Kidney (tissue), 14 donors: ENCODE results near the gene HMGN5. TPM values are rescaled to one million over a fixed set of nuclear protein-coding genes. Genes with fewer than 3 reads are reported as not detected.

Source experiments
- DNase-seq, 5 donors: peaks; one replicate each; pipeline ENCODE4 v3.0.0-alpha.2; 2013 to 2020
- FAIRE-seq: peaks from 2 replicates; lab custom pipeline; 2012; peaks lifted over from hg19 to GRCh38; lab: Jason Lieb, UNC
- H3K27ac ChIP-seq, 2 donors: one replicate each; pipeline ENCODE4 v1.7.0; 2013; ENCODE audit warnings: low read depth in 2 of 2, low read length in 2 of 2, inconsistent platforms in 1 of 2
- H3K27me3 ChIP-seq: one replicate; pipeline ENCODE4 v1.7.1; 2013; ENCODE audit warnings: low read length, inconsistent platforms; ENCODE audit not compliant: control insufficient read depth, insufficient read depth
- H3K36me3 ChIP-seq, 3 donors: one replicate each; pipeline versions ENCODE4 v1.7.0 to v1.7.1; 2013; ENCODE audit warnings: low read length in 3 of 3, control low read depth in 1 of 3, inconsistent platforms in 1 of 3; ENCODE audit not compliant: insufficient read depth in 3 of 3, control insufficient read depth in 2 of 3
- H3K4me1 ChIP-seq, 3 donors: one replicate each; pipeline versions ENCODE4 v1.7.0 to v1.7.1; 2013; ENCODE audit warnings: low read length in 3 of 3, inconsistent platforms in 1 of 3, low read depth in 1 of 3; ENCODE audit not compliant: control insufficient read depth in 2 of 3, insufficient read depth in 2 of 3
- H3K4me3 ChIP-seq, 3 donors: one replicate each; pipeline versions ENCODE4 v1.7.0 to v1.8.1; 2013; ENCODE audit warnings: low read length in 3 of 3, control low read depth in 1 of 3, inconsistent platforms in 1 of 3
- H3K9ac ChIP-seq, 3 donors: one replicate each; pipeline versions ENCODE4 v1.7.0 to v1.7.1; 2013; ENCODE audit warnings: low read length in 3 of 3, control low read depth in 1 of 3, inconsistent platforms in 1 of 3
- H3K9me3 ChIP-seq, 3 donors: one replicate each; pipeline versions ENCODE4 v1.7.0 to v1.7.1; 2013; ENCODE audit warnings: low read length in 3 of 3, control low read depth in 1 of 3, inconsistent platforms in 1 of 3; ENCODE audit not compliant: control insufficient read depth in 2 of 3, insufficient read depth in 1 of 3
- intact Hi-C: fragments of 100-400 bp; cut with DNase I; formaldehyde crosslinking; loops from one replicate; pipeline ENCODE4 v1.11.1; 2022
- polyA plus RNA-seq: library from polyadenylated mRNA; stranded (reverse); fragments of 350-450 nt; fragmentation: Illumina TruSeq; extraction: RNeasy Lipid Tissue Mini Kit (QIAGEN cat#74804); gene quantifications from one replicate; pipeline ENCODE4 v1.2.3, GENCODE V29; 2014; ENCODE audit warnings: low read depth, low replicate concordance; ENCODE audit not compliant: insufficient read depth
- total RNA-seq: library from RNA; stranded (reverse); fragmentation: NEBNext Ultra II Directional; extraction: Animal tissue kit (Norgen Biotek cat#: 25700); gene quantifications from one replicate; pipeline ENCODE4 v1.2.1, GENCODE V29; 2021
- TF ChIP-seq, protein P1 (sequence below): IDR thresholded peaks from 3 replicates; pipeline ENCODE4 v1.5.1; 2012; ENCODE audit warnings: mild to moderate bottlenecking, moderate library complexity, borderline replicate concordance; ENCODE audit not compliant: insufficient read depth; ENCODE audit errors: extremely low read depth
- donor health status: control.
- donor health status: control.
- donor health status: control.
- donor health status: control.
- donor health status: control.
- donor health status: DM: yes; HTN: yes; CAD: no.
- donor health status: Normal renal cell carcinoma (clear cell type).

HMGN5 gene
- total and polyA plus RNA-seq, 2 donors from 2014 or later: 5.6 to 34.4 TPM

DNA sequence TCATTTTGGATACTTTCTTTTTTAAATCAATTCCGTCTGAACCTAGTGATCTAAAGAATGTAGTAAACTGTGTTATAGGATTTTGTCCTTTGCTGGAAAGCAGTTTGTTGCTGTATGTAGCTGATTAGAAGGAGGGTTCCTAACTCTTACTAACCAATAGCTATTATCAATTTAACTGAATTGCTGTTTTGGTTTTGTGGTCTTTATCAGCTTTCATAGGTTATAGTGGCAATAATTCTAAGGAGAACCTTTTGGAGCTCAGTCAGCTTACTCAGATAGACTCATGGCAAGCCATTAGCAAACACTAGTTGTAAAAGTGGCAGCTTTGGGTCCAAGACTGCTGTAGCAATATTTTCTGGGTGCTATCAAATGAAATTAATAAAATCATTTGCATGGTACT is 29.8 kb upstream of the HMGN5 start:
- intact Hi-C loops: no loop called here
- FAIRE-seq: no peak
- H3K4me1 ChIP-seq: peaks cover 0 to 3% (median 0%) of the 10 kb centered on the region in 3 donors

DNA sequence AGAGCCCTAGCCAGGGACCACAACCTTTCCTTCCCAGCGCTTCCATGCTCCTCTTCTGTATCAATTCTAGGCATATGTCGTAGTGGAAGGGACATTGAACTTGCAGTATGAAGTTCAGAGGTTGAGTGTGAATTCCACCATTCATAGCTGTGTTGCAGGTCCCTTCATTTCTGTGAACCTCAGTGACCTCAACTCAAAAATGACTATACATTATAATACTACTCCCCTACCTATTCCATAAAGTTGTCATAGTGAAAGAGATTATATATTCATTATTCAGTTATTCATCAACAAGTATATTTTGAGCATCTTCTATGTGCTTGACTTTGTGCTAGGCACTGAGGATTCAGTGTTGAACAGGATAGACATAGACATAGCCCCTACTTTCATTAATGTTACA is 28.2 kb upstream of the HMGN5 start:
- intact Hi-C loops: no loop called here
- DNase-seq (no peak), FAIRE-seq (no peak)
- H3K4me1 ChIP-seq: no peaks in the 10 kb centered on the region
- no peaks in the 10 kb centered on the region for H3K27me3 ChIP-seq
- no peaks in the 10 kb centered on the region for H3K36me3 ChIP-seq
- no peak overlapping the region for H3K27ac ChIP-seq
- H3K4me3 ChIP-seq: no peak overlapping the region
- TF ChIP-seq, protein P1, sequence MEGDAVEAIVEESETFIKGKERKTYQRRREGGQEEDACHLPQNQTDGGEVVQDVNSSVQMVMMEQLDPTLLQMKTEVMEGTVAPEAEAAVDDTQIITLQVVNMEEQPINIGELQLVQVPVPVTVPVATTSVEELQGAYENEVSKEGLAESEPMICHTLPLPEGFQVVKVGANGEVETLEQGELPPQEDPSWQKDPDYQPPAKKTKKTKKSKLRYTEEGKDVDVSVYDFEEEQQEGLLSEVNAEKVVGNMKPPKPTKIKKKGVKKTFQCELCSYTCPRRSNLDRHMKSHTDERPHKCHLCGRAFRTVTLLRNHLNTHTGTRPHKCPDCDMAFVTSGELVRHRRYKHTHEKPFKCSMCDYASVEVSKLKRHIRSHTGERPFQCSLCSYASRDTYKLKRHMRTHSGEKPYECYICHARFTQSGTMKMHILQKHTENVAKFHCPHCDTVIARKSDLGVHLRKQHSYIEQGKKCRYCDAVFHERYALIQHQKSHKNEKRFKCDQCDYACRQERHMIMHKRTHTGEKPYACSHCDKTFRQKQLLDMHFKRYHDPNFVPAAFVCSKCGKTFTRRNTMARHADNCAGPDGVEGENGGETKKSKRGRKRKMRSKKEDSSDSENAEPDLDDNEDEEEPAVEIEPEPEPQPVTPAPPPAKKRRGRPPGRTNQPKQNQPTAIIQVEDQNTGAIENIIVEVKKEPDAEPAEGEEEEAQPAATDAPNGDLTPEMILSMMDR: no peak
- H3K9me3 ChIP-seq: no peaks in the 10 kb centered on the region
- H3K9ac ChIP-seq: no peak overlapping the region

More for the DNA sequence above, 29.8 kb upstream of the HMGN5 start:
- H3K4me3 ChIP-seq: no peak overlapping the region
- TF ChIP-seq, protein P1: no peak
- H3K27ac ChIP-seq: no peak overlapping the region
- peaks cover 2% of the 10 kb centered on the region for H3K27me3 ChIP-seq
- H3K9me3 ChIP-seq: no peaks in the 10 kb centered on the region
- DNase-seq: no peak
- H3K36me3 ChIP-seq: no peaks in the 10 kb centered on the region
- no peak overlapping the region for H3K9ac ChIP-seq

DNA sequence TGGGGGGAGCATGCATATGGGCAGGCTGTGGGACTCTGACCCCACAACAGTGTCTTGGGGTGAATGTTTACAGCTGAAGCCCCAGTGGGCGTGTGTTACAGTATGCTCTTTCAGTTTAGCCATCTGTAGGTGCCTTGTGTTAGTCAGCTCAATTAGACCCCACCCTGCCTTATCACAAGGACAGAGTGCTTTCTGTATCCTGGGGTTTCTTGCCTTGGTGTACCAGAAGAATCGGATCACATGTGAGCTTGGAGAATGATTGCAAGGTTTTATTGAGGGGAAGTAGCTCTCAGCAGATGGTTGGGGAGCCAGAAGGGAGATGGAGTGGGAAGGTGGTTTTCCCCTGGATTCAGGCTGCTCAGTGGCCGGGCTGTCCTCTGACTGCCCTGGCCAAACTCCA is 27.5 kb upstream of the HMGN5 start:
- Histone ChIP-seq H3K9ac (no peak overlapping the region), H3K4me3 (no peak overlapping the region), H3K9me3 (no peaks in the 10 kb centered on the region), H3K4me1 (no peaks in the 10 kb centered on the region), H3K27ac (no peak overlapping the region), H3K36me3 (no peaks in the 10 kb centered on the region), H3K27me3 (no peaks in the 10 kb centered on the region)
- FAIRE-seq (no peak), DNase-seq (no peak)
- TF ChIP-seq, protein P1: no peak
- intact Hi-C loops: no loop called here

DNA sequence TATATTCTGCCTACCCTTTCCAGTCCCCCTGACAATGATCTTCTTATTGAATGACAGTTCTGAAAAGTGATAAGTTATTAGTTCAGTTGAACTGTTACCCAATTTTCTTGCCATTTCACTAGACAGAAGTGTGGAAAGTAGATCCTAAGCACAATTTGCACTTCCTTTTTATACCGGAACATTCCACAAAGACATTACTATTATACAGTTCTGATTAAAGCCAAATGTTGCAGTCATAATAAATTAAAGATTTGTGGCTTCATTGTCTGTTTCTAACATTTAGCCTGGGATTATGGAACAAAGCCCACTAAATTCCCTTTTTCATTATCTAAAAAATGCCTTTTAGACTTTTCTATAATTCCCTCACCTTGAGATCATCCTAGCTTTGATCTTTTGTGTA is 14.0 kb upstream of the HMGN5 start:
- Histone ChIP-seq H3K27me3 (no peaks in the 10 kb centered on the region), H3K4me3 (no peak overlapping the region), H3K9me3 (no peaks in the 10 kb centered on the region), H3K27ac (no peak overlapping the region), H3K36me3 (no peaks in the 10 kb centered on the region), H3K9ac (no peak overlapping the region), H3K4me1 (no peaks in the 10 kb centered on the region)
- TF ChIP-seq, protein P1: no peak
- no peak for DNase-seq
- intact Hi-C loops: no loop called here
- FAIRE-seq: no peak
